ENCODE data around the gene PORCN. TPM values are rescaled to one million over a fixed set of nuclear protein-coding genes. Genes with fewer than 3 reads are reported as not detected.

Gene PORCN
- polyA plus RNA-seq, 1 donor from 2014 or later: 11.9 TPM

- Mint-ChIP-seq H3K4me1 (no peaks in the 10 kb centered on the region), H3K4me3 (no peak overlapping the region), H3K27me3 (peaks cover 4% of the 10 kb centered on the region), H3K27ac (no peak overlapping the region), H3K9me3 (no peaks in the 10 kb centered on the region), H3K36me3 (no peaks in the 10 kb centered on the region)
Observed at GRCh38 chrX:48489296-48489695, 19.5 kb upstream of the PORCN start.

GRCh38 chrX:48489892-48490291 lies 18.9 kb upstream of the PORCN start:
- peaks cover 4% of the 10 kb centered on the region for H3K27me3 Mint-ChIP-seq
- H3K9me3 Mint-ChIP-seq: no peaks in the 10 kb centered on the region
- no peak overlapping the region for H3K4me3 Mint-ChIP-seq
- no peak overlapping the region for H3K27ac Mint-ChIP-seq
- no peaks in the 10 kb centered on the region for H3K4me1 Mint-ChIP-seq
- H3K36me3 Mint-ChIP-seq: no peaks in the 10 kb centered on the region

- Mint-ChIP-seq H3K4me3 (no peak overlapping the region), H3K27me3 (peaks cover 4% of the 10 kb centered on the region), H3K36me3 (no peaks in the 10 kb centered on the region), H3K4me1 (no peaks in the 10 kb centered on the region), H3K9me3 (no peaks in the 10 kb centered on the region), H3K27ac (no peak overlapping the region)
Observed at GRCh38 chrX:48490661-48491060, 18.1 kb upstream of the PORCN start.

GRCh38 chrX:48491809-48492208 lies 17.0 kb upstream of the PORCN start:
- no peaks in the 10 kb centered on the region for H3K9me3 Mint-ChIP-seq
- no peak overlapping the region for H3K27ac Mint-ChIP-seq
- H3K4me3 Mint-ChIP-seq: no peak overlapping the region
- peaks cover 4% of the 10 kb centered on the region for H3K27me3 Mint-ChIP-seq
- H3K36me3 Mint-ChIP-seq: no peaks in the 10 kb centered on the region
- no peaks in the 10 kb centered on the region for H3K4me1 Mint-ChIP-seq

GRCh38 chrX:48492293-48492910 lies 16.4 kb upstream of the PORCN start:
- Mint-ChIP-seq H3K4me1 (no peaks in the 10 kb centered on the region), H3K4me3 (no peak overlapping the region), H3K27ac (no peak overlapping the region), H3K27me3 (peaks cover 4% of the 10 kb centered on the region), H3K36me3 (no peaks in the 10 kb centered on the region), H3K9me3 (no peaks in the 10 kb centered on the region)

- Mint-ChIP-seq H3K4me1 (no peaks in the 10 kb centered on the region), H3K27me3 (peaks cover 9% of the 10 kb centered on the region), H3K4me3 (no peak overlapping the region), H3K36me3 (no peaks in the 10 kb centered on the region), H3K27ac (no peak overlapping the region), H3K9me3 (no peaks in the 10 kb centered on the region)
Observed at GRCh38 chrX:48493890-48494364, 14.9 kb upstream of the PORCN start.

GRCh38 chrX:48496660-48497059 lies 12.1 kb upstream of the PORCN start:
- H3K27me3 Mint-ChIP-seq: peaks cover 22% of the 10 kb centered on the region
- no peak overlapping the region for H3K4me3 Mint-ChIP-seq
- H3K36me3 Mint-ChIP-seq: no peaks in the 10 kb centered on the region

GRCh38 chrX:48497871-48498270 lies 10.9 kb upstream of the PORCN start:
- Mint-ChIP-seq H3K9me3 (no peaks in the 10 kb centered on the region), H3K36me3 (no peaks in the 10 kb centered on the region), H3K4me1 (no peaks in the 10 kb centered on the region), H3K27me3 (peaks cover 19% of the 10 kb centered on the region), H3K4me3 (no peak overlapping the region), H3K27ac (no peak overlapping the region)

More at GRCh38 chrX:48496660-48497059, 12.1 kb upstream of the PORCN start:
- Mint-ChIP-seq H3K4me1 (no peaks in the 10 kb centered on the region), H3K27ac (no peak overlapping the region), H3K9me3 (no peaks in the 10 kb centered on the region)

- Mint-ChIP-seq H3K36me3 (no peaks in the 10 kb centered on the region), H3K4me1 (no peaks in the 10 kb centered on the region), H3K9me3 (no peaks in the 10 kb centered on the region), H3K27me3 (peaks cover 19% of the 10 kb centered on the region), H3K27ac (no peak overlapping the region), H3K4me3 (no peak overlapping the region)
Observed at GRCh38 chrX:48498374-48498809, 10.4 kb upstream of the PORCN start.

- H3K36me3 Mint-ChIP-seq: no peaks in the 10 kb centered on the region
- H3K27ac Mint-ChIP-seq: no peak overlapping the region
- H3K27me3 Mint-ChIP-seq: peaks cover 12% of the 10 kb centered on the region
- H3K4me1 Mint-ChIP-seq: peaks cover 0 to 3% (median 2%) of the 10 kb centered on the region in 3 donors
- no peaks in the 10 kb centered on the region for H3K9me3 Mint-ChIP-seq
- H3K4me3 Mint-ChIP-seq: no peak overlapping the region
Observed at GRCh38 chrX:48504261-48504660, 4.5 kb upstream of the PORCN start.

- Mint-ChIP-seq H3K27me3 (peaks cover 7% of the 10 kb centered on the region), H3K4me1 (peaks cover 0 to 8% (median 6%) of the 10 kb centered on the region in 3 donors), H3K36me3 (no peaks in the 10 kb centered on the region), H3K27ac (no peak overlapping the region), H3K4me3 (no peak overlapping the region), H3K9me3 (peaks cover 0 to 2% (median 0%) of the 10 kb centered on the region in 3 donors)
Observed at GRCh38 chrX:48505481-48505880, 3.3 kb upstream of the PORCN start.

GRCh38 chrX:48507246-48507645 lies 1.5 kb upstream of the PORCN start:
- Mint-ChIP-seq H3K27me3 (peaks cover 3% of the 10 kb centered on the region), H3K4me3 (peak overlapping the region in 1 of 4 donors; percentile 56), H3K9me3 (peaks cover 0 to 2% (median 0%) of the 10 kb centered on the region in 3 donors), H3K36me3 (no peaks in the 10 kb centered on the region), H3K4me1 (peaks cover 0 to 12% (median 6%) of the 10 kb centered on the region in 3 donors), H3K27ac (no peak overlapping the region)

GRCh38 chrX:48509245-48509590 lies 426 bp downstream of the PORCN start:
- no peaks in the 10 kb centered on the region for H3K36me3 Mint-ChIP-seq
- H3K4me3 Mint-ChIP-seq: peak overlapping the region; percentile 81 to 96 (median 92)
- H3K27ac Mint-ChIP-seq: peak overlapping the region; percentile 59 to 86 (median 67)
- H3K9me3 Mint-ChIP-seq: peaks cover 0 to 2% (median 0%) of the 10 kb centered on the region in 3 donors
- peaks cover 0 to 12% (median 6%) of the 10 kb centered on the region in 3 donors for H3K4me1 Mint-ChIP-seq
- H3K27me3 Mint-ChIP-seq: peaks cover under 1% of the 10 kb centered on the region

GRCh38 chrX:48509619-48510018 lies 827 bp downstream of the PORCN start:
- no peaks in the 10 kb centered on the region for H3K36me3 Mint-ChIP-seq
- peaks cover 0 to 12% (median 6%) of the 10 kb centered on the region in 3 donors for H3K4me1 Mint-ChIP-seq
- H3K9me3 Mint-ChIP-seq: peaks cover 0 to 2% (median 0%) of the 10 kb centered on the region in 3 donors
- no peaks in the 10 kb centered on the region for H3K27me3 Mint-ChIP-seq
- H3K27ac Mint-ChIP-seq: peak overlapping the region; percentile 59 to 86 (median 67)
- peak overlapping the region; percentile 81 to 96 (median 92) for H3K4me3 Mint-ChIP-seq

- no peak overlapping the region for H3K27ac Mint-ChIP-seq
- no peak overlapping the region for H3K4me3 Mint-ChIP-seq
- peaks cover 0 to 2% (median 0%) of the 10 kb centered on the region in 3 donors for H3K9me3 Mint-ChIP-seq
- peaks cover 0 to 12% (median 6%) of the 10 kb centered on the region in 3 donors for H3K4me1 Mint-ChIP-seq
- H3K36me3 Mint-ChIP-seq: no peaks in the 10 kb centered on the region
- peaks cover 2% of the 10 kb centered on the region for H3K27me3 Mint-ChIP-seq
Observed at GRCh38 chrX:48511560-48511959, 2.8 kb downstream of the PORCN start.

- Mint-ChIP-seq H3K9me3 (peaks cover 0 to 2% (median 0%) of the 10 kb centered on the region in 3 donors), H3K4me1 (peaks cover 0 to 12% (median 6%) of the 10 kb centered on the region in 3 donors), H3K27me3 (peaks cover 2% of the 10 kb centered on the region), H3K27ac (no peak overlapping the region), H3K36me3 (no peaks in the 10 kb centered on the region), H3K4me3 (no peak overlapping the region)
Observed at GRCh38 chrX:48512371-48512935, 3.7 kb downstream of the PORCN start.
